GM12878 (cell line): ENCODE measurements around the gene TMSB4X. TPM values are rescaled to one million over a fixed set of nuclear protein-coding genes. Genes with fewer than 3 reads are reported as not detected.

Source experiments
- ASH2L ChIP-seq: fragments of 300-600, 200-600 bp; sonication (generic); IDR thresholded peaks from 2 replicates; pipeline ENCODE4 v1.6.1; 2017; ENCODE audit warnings: low read depth, mild to moderate bottlenecking, borderline replicate concordance
- BMI1 ChIP-seq: fragments of 450-650 bp; IDR thresholded peaks from 2 replicates; pipeline ENCODE4 v1.6.1; 2016; ENCODE audit warnings: mild to moderate bottlenecking, moderate library complexity, borderline replicate concordance
- CHD2 ChIP-seq: IDR thresholded peaks from 2 replicates; pipeline ENCODE4 v1.6.1; 2011; ENCODE audit warnings: low read depth, low read length, improper control_type of control experiment, borderline replicate concordance
- CREB1 ChIP-seq: IDR thresholded peaks from 2 replicates; pipeline ENCODE4 v1.6.1; 2012; ENCODE audit warnings: low read depth, mild to moderate bottlenecking, inconsistent platforms
- CREM ChIP-seq: IDR thresholded peaks from 2 replicates; pipeline ENCODE4 v1.6.1; 2014; ENCODE audit warnings: antibody characterized with exemption, low read depth
- E4F1 ChIP-seq: fragments of 450-650 bp; IDR thresholded peaks from 2 replicates; pipeline ENCODE4 v1.6.1; 2018; ENCODE audit warnings: borderline replicate concordance, mild to moderate bottlenecking; ENCODE audit not compliant: partially characterized antibody
- JUNB ChIP-seq: IDR thresholded peaks from 2 replicates; pipeline ENCODE4 v1.6.1; 2016; ENCODE audit warnings: antibody characterized with exemption, mild to moderate bottlenecking
- MEF2A ChIP-seq: IDR thresholded peaks from 2 replicates; pipeline ENCODE4 v1.6.1; 2011; ENCODE audit warnings: low read depth, mild to moderate bottlenecking, low read length, moderate library complexity; ENCODE audit not compliant: insufficient read depth
- MTA2 ChIP-seq: fragments of 450-650 bp; IDR thresholded peaks from 2 replicates; pipeline ENCODE4 v1.6.1; 2016; ENCODE audit warnings: low read depth, mild to moderate bottlenecking, moderate library complexity
- NFYA ChIP-seq: IDR thresholded peaks from 2 replicates; pipeline ENCODE4 v1.6.1; 2011; ENCODE audit warnings: low read depth, mild to moderate bottlenecking, low read length, improper control_type of control experiment, borderline replicate concordance
- POLR2A ChIP-seq: IDR thresholded peaks from 2 replicates; pipeline ENCODE4 v1.6.1; 2011; ENCODE audit warnings: low read depth, mild to moderate bottlenecking, low read length
- RAD51 ChIP-seq: fragments of 450-650 bp; IDR thresholded peaks from 2 replicates; pipeline ENCODE4 v1.6.1; 2016; ENCODE audit warnings: moderate library complexity, mild to moderate bottlenecking, inconsistent platforms
- SRF ChIP-seq, 2 experiments: IDR thresholded peaks; 2 replicates each; pipeline ENCODE4 v1.6.1; 2011; ENCODE audit warnings: low read depth in 2 of 2, low read length in 2 of 2, mild to moderate bottlenecking in 1 of 2, moderate library complexity in 1 of 2
- STAT1 ChIP-seq: fragments of 450-650 bp; conservative IDR thresholded peaks from 2 replicates; pipeline ENCODE4 v1.6.1; 2014; ENCODE audit warnings: antibody characterized with exemption, mild to moderate bottlenecking
- STAT3 ChIP-seq: IDR thresholded peaks from 2 replicates; pipeline ENCODE4 v1.6.1; 2011; ENCODE audit warnings: low read depth, low read length, improper control_type of control experiment
- TARDBP ChIP-seq: IDR thresholded peaks from 2 replicates; pipeline ENCODE4 v1.6.1; 2016; ENCODE audit warnings: borderline replicate concordance
- TCF3 ChIP-seq: IDR thresholded peaks from 2 replicates; pipeline ENCODE4 v1.6.1; 2012; ENCODE audit warnings: low read depth, mild to moderate bottlenecking, low read length, borderline replicate concordance; ENCODE audit not compliant: insufficient read depth
- USF1 ChIP-seq: IDR thresholded peaks from 2 replicates; pipeline ENCODE4 v1.6.1; 2011; ENCODE audit warnings: borderline replicate concordance, low read depth, mild to moderate bottlenecking, moderate library complexity, mixed read lengths, low read length; ENCODE audit not compliant: insufficient read depth; ENCODE audit errors: extremely low read length
- USF2 ChIP-seq: IDR thresholded peaks from 2 replicates; pipeline ENCODE4 v1.6.1; 2011; ENCODE audit warnings: low read depth, low read length, improper control_type of control experiment, borderline replicate concordance
- WRNIP1 ChIP-seq: IDR thresholded peaks from 2 replicates; pipeline ENCODE4 v1.6.1; 2011; ENCODE audit warnings: low read depth, low read length, improper control_type of control experiment, borderline replicate concordance
- ZBTB11 ChIP-seq: fragments of 450-650 bp; formaldehyde crosslinking; IDR thresholded peaks from 2 replicates; pipeline ENCODE4 v1.5.0; 2022; ENCODE audit warnings: mild to moderate bottlenecking, missing genetic modification characterization
- ZNF274 ChIP-seq: IDR thresholded peaks from one replicate; pipeline ENCODE4 v1.8.0; 2011; ENCODE audit not compliant: insufficient read length, insufficient read depth
- polyA plus RNA-seq, 11 experiments: library from polyadenylated mRNA; depleted of rRNA in 4 of 11; unstranded in 6 of 11; stranded (reverse) in 5 of 11; fragments of >200 nt; fragmentation: Nextera tagmentation in 4 of 11; fragmentation: Illumina TruSeq in 1 of 11; extraction: Ambion mirVana in 4 of 11; extraction: Trizol in 1 of 11; gene quantifications; 1 replicate in 1 of 11; 2 replicates in 10 of 11; pipeline versions ENCODE4 v1.2.1 to v1.2.3, GENCODE V29; 2011 to 2016; ENCODE audit warnings: inconsistent platforms in 2 of 11, missing spikeins in 2 of 11, low read depth in 1 of 11
- total RNA-seq, 4 experiments: library from RNA; depleted of rRNA in 3 of 4; stranded (reverse); fragments of >200 nt in 3 of 4; fragmentation: Illumina TruSeq in 1 of 4; extraction: Trizol in 1 of 4; gene quantifications; 2 replicates each; pipeline versions ENCODE4 v1.2.1 to v1.2.3, GENCODE V29; 2013 to 2021

The TMSB4X gene
- total and polyA plus RNA-seq, 10 of the 15 experiments (the other 5 are each of a cell fraction or from before 2014, with no cell fraction given) = 13,924 to 37,234 (median 23,705) TPM

DNA sequence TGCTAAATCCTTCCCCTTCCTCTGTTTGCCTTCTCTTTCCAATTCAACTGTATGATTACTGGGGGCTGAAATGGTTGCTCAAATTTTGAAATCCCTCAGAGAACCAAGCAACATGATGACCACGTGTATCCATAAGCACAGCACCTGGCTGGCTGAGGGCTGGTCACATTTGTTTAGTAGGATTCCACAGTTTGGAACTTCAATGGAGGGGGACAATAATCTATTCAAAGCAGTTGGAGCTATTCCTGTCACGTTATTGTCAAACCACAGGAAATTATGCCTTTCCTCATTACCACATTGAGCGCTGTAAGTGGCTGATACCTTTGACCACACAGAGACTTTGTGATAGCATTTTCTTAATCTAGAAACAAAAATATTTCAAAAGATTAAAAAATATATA lies 7.0 kb downstream of the TMSB4X start (continued):
- TF ChIP-seq TCF3 (no peak), MTA2 (peak; percentile 64), USF2 (no peak), ZNF274 (no peak), STAT1 (no peak), BMI1 (no peak), NFYA (no peak), ASH2L (no peak), CREB1 (no peak), CHD2 (no peak), RAD51 (0 out of 2 replicates have a peak, but pooled peaks have one; percentile 14), MEF2A (peak; percentile 67; the same call in 1 of the 2 replicates), POLR2A (no peak), WRNIP1 (no peak), E4F1 (no peak), USF1 (no peak), ZBTB11 (CRISPR knock-in tag) (no peak), TARDBP (no peak), JUNB (no peak), STAT3 (no peak), SRF (IDR thresholded peaks at IDR 0.05; ENCODE audit: low read depth in 2 of 2, low read length in 2 of 2) (no peak), CREM (no peak)
